ENCODE results near the gene SP140.
A peak's percentile ranks its signal among the peaks of the same experiment; 100 is the strongest.
"Not testable (repeated sequence)": the region's sequence is repeated elsewhere in the genome, so short reads cannot be mapped to it uniquely, and the experiment has no call there.

The SP140 gene

GRCh38 chr2:230295192-230295591 lies 69.7 kb downstream of the SP140 start:
- no peak for DNase-seq

- DNase-seq: no peak
Observed at GRCh38 chr2:230296917-230297316, 71.4 kb downstream of the SP140 start.

- no peak for DNase-seq
Observed at GRCh38 chr2:230299618-230300017, 74.1 kb downstream of the SP140 start.

DNA sequence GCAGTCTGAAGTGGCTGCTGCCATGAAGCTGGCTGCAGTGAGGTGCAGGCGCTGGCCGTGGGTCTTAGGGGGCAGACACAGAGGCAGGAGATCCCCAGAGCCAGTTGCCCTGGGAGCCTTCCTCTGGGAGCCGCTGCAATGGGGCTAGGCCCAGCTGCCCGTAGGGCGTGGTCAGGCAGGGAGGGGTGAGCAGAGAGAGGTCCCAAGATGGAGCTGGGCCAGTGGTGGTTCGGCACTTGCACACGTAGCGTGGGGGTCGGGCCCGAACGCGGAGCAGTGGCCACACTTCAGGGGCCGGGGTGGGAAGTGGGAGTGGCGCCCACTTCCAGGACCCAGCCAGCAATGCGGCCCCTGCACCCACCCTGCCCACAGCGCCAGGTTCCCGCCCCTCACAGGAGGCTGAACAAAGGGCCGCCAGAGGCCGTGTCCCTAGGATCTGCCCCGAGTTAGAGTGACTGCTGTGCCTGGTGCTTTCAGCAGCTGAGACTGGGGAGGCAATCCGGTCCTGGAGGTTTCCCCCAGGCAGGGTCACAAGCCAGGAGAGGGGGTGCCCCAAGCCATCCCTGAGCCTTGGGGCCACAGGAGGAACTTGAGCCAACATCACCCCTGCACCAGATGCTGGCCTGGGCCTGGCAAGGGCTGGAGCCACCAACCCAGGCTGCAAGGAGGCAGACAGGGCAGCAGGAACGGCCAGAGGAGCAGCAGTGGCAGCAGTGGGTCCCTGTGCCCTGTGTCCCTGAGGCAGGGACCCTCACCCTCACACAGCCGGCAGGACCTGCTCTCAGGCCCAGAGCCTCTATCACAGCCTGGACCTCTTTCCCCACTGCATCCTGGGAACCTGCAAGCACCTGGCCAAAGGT lies 80.1 kb downstream of the SP140 start:
- no peak for DNase-seq

- no peak for DNase-seq
Observed at GRCh38 chr2:230306474-230306873, 80.9 kb downstream of the SP140 start.

GRCh38 chr2:230307485-230307884 lies 81.9 kb downstream of the SP140 start:
- DNase-seq: no peak

- no peak for DNase-seq
Observed at GRCh38 chr2:230308402-230309000, 83.0 kb downstream of the SP140 start.

- DNase-seq: not testable (repeated sequence)
Observed at GRCh38 chr2:230310792-230311191, 85.3 kb downstream of the SP140 start.

GRCh38 chr2:230311634-230312033 lies 86.1 kb downstream of the SP140 start:
- not testable (repeated sequence) for DNase-seq

GRCh38 chr2:230312638-230313037 lies 87.1 kb downstream of the SP140 start:
- no peak for DNase-seq

DNA sequence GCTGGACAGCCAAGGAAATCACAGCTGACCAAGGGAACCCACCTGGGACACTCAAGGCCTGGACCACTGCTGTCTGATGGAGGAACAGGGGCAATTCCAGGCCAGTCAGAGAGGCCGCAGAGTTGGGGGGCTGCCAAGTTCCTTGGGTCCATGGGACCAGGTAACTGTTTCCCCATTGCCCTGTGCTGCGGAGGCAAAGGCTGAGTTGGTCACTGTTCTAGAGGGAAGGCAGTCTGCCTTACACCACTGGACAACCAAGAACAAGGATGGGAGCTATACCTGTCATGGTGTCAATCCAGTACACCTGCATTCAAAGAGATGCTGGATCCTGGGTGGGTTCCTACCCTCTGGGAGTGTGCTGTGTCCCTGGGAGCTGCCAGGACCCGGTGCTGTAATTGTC lies 91.8 kb downstream of the SP140 start:
- DNase-seq: no peak

DNA sequence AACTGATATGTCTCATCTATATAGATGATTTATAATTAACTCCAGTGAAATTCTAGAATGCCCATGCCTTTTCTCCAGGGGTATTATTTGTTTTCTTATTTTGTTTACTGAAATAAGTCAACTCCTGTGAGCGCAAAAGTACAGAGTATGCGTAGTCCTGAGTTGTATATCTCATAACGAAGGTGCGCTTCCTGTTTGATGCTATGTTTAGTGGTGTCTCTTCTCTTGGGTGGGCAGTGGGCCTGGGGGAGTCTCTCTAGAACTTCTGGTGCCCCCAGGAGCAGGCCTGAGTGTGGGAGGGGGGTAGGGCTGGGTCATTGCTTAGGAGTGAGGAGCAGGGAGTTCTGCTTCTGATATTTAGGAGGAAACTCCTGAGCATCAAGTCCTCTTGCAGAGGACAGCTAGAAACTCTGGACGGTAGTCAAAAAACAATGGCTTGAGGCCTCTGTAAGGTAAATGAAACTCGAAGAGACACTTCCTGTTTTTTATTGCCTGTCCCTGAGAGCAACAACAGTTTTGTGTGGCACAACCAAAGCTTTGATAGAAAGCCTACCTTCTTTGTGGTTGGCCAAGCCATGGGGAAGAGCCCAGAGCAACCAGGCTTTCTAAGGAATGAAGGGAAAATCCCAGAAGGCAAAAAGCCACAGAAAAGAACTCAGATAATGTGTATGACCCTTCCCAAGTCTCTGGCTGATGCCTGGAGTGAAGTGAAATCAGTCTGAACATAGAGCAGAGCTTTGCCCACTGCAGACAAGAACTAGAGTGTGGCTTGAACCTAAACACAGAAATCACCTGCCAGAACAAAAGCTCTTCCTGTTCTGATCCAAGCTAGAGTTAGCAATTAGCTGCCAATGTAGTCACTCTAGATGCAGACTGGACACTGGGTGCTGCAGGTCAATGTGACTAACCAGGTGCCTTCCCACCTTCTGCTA lies 92.9 kb downstream of the SP140 start:
- DNase-seq: no peak

- DNase-seq: peak; percentile 62 to 65
Observed at GRCh38 chr2:230319211-230319862, 93.8 kb downstream of the SP140 start.

DNA sequence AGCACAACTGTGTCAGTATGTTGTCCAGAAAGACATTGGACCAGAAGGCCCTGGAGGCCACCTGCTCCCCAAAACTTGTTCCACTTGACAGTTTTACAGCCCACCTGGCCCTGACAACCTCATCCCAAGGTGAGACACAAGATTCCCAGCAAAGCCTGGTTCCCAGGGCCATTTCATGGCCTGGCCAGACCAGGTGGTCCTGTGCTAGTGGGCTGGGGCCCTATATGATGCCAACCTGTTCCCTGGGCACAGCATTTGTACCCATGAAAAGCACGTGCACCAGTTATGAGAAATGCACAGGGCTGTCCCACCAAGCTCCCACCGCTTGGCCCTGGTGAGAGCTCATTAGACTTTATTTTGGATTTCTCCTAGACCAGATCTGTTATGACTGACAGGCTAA lies 95.5 kb downstream of the SP140 start:
- no peak for DNase-seq

DNA sequence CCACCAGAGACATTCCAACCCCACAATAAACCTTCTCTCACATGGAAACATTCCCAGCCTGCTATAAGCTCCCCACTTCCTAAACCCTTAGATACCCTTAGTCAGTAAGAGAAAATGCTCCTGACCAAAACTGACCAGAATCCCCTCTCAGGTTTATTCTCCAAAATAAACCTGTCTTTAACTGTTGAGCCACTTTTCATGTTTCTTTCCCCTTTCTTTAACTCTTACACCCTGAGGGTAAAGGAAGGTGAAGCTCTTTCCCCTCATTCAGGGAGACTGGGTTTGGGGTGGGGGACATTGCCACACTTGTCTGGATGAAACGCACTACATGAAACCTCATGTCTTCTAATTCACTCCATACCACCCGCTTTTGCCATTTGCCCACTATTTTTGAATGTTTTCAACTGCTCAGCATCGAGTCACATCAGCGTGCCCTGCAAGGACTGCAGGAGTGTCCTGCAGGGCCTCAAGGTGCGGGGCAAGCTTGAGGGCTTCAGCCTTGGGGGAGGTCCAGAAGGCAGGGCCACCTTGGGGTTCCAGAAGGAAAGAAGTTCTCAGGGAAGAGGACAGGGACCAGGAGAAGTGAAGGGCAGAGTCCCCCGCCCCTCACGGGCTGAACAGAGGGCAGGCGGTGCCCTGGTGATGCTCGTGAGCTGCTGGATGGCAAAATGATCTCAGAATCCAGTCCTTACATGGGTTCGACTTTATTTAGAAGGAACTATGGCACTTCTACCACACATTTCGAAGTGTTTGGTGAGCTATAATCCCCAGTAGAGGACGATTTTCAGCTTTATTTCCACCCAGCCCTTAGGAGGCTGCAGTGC lies 97.2 kb downstream of the SP140 start:
- DNase-seq: no peak

DNA sequence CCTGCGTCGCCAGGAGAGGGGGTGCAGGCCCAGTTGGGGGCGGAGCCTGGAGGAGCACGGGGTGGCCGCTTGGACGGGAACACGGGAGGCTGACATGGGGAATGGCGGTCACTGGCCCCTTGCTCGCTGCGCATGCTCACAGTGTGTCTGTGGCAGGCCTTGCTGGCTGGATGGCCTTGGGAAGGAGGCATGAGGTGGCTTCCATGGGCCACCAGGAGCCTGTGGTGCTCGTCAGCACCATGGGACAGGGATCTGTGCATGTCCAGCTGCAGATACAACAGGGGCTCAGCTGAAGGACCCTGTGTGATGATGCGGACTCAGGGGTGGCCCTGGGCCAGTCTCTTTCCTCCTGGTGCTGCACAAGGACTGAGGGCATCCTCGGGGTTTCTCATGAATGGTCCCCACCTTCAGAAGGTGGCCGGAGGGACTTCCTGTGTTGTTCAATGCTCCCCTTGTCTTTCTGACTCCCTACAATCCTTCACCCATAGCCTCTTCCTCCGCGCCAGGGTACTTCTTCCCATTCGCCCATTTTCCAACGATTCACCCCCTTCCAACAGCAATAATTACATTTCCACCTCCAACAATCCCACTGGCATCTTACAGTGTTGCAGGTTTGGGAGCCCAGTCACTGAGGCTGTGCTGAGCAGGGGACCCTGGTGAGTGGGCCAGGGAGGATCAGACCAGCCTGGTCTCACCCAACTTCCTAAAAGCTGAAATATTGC lies 98.0 kb downstream of the SP140 start:
- no peak for DNase-seq

GRCh38 chr2:230324503-230324902 lies 99.0 kb downstream of the SP140 start:
- no peak for DNase-seq

GRCh38 chr2:230325316-230326243 lies 100.0 kb downstream of the SP140 start:
- no peak for DNase-seq

DNA sequence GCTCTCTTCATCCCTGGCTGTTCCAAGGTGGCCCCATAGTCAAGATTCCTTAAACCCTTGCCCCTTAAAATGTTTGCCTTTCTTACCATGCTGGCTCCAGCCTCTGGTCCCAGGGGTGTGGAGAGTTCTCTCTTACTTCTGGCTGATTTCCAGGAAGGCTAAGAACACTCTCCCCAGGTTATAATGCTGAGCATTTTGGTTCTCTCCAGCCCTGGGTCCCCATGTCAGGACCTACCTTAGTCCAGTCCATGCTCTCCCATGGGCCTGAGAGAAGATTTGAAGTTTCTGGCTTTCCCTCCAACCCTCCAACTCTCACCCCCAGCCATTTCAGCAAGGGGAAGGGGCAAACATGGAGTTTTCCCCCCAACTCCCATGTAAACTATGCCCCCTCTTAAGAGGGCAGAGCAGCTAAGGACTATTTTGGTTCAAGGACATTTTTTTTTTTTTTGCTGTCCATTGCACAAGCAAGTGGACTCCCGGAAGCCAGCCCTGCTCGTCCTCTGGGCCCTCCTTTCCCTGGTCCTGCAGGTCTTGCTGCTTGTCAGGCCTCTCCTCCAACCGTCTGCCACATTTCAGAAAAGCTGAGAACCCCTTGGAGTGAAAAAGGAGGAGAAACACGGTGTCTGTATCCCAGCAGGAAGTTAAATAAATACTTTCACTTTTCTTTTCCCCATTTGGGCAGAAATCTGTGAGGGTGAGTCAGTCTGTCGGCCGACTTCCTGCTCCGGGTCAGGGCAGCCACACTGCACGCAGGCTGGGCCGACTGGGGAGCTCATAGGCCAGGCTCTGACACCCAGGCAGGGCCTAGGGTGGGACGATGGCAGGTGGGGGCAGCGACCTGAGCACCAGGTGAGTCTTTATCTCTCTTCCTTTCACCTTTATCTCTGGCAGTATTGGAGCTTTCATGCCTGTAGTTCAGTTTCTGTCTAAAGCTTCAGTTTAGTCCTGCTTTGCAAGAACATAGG lies 101.2 kb downstream of the SP140 start, which contains the start of gene SP140L:
Gene SP140L, plus strand, starts transcription at position 741 of the 965 bp plus-strand sequence. Its CDS starts 77 bp downstream, at position 818.
- DNase-seq: peak; percentile 79 to 83

Data from activated CD4-positive, alpha-beta T cell treated with anti-CD3 and anti-CD28 coated beads for 4 hours (primary cell).